Stimulated activated CD8-positive, alpha-beta memory T cell treated with anti-CD3 and anti-CD28 coated beads, Interleukin-2, amount 100 ng/mL, for 48 hours (primary cell): Measurements from ENCODE around the gene CEP164.
"Not testable (repeated sequence)": the region's sequence is repeated elsewhere in the genome, so short reads cannot be mapped to it uniquely, and the experiment has no call there.

Source experiments
- DNase-seq, 2 donors: peaks; one replicate each; pipeline ENCODE4 v3.0.0-alpha.2; 2020; ENCODE audit warnings: low read depth in 2 of 2

Gene CEP164

DNA sequence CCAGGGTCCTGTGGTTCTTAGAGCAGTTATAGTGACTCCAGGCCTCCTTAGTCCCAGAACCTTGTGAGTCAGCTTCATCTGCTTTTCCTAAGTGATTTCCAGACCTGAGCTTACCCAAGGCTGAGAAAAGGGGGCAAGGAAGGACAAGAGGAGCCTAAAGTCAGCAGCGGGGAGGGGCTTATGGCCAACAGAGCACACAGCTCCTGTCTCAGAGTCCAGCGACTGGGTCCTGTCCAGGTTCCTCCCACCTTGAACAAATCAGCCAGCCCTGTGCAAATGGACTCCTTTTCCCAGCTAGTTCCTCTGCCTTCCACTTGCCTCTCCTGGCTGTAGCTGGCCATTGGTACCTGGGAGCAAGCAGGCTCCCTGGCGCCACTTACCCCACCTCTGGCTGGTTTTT lies 22.5 kb upstream of the CEP164 start:
- DNase-seq, result no peak

DNA sequence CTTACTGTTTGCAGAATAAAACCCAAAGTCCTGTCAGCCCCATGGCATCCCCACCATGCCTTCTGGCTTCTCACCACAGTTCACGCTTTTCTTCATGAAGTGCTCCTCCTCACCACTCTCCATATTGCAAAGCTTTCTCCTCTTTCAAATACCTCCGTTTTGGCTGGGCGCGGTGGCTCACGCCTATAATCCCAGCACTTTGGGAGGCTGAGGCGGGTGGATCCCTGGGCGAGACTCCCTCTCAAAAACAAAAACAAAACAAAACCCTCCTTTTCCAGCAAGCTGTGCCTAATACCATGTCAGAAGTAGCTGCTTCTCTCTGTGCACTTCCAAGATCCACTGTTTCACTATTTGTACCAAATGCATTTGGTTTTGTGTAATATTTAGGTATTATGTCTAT lies 18.3 kb upstream of the CEP164 start:
- DNase-seq, result no peak

DNA sequence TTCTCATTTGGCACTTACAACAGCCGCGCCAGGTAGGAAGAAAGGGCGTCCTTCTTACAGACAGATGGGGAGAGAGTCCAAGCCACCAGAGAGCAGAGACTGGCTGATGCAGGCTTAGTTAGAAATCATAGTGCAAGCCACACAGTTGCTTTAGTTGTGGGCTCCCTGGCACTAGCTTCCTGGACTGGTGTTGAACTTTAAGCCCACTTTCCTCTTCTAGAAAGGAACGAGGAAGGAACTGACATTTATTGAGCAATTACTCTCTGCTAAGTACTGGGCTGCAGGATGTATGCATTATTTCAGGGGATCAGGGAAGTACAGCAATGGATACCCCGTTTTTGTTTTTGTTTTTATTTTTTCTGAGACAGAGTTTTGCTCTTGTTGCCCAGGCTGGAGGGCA lies 14.6 kb upstream of the CEP164 start:
- no peak for DNase-seq

DNA sequence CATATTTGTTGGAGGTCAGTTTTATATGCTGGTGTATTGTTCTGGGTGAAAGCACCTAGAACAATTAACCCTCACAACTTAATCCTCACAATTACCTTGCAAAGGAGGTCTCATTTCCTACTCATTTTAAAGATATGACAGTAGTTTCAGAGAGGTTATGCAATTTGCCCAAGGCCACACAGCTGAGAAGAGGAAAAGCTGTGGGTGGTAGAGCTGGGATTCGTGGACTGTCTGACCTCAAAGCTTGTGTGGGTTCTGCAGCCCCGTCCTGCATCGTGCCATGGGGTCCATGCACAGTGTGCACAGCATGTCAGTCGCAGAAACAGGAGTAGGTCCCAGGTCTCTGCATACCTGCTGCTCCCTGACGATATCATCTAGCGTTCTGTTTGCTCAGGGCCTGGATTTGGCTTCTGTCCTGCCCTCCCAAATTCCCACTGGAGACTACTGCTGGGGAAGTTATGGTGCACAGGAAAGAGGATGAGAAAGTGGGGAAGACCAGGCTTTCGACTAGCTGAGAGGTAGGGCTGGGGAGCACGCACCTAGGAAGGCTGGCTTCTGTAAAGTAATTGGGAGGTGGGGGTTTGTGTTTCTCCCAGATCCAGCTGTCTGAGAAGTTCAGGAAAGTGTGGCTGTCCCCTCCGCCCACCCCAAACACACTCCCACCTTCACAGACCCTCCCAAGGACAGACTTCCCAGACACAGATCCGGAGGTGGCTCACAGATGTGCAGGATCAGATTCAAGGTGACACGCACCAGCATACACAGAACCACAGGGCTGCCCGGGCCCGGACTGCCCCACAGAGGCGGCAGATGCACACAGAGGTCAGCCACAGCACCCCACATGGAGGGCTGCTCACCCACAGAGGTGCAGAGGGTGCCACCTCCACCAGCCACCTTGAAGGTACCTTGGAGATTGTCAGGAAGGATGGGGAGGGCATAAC lies 13.6 kb upstream of the CEP164 start:
- DNase-seq, result no peak

DNA sequence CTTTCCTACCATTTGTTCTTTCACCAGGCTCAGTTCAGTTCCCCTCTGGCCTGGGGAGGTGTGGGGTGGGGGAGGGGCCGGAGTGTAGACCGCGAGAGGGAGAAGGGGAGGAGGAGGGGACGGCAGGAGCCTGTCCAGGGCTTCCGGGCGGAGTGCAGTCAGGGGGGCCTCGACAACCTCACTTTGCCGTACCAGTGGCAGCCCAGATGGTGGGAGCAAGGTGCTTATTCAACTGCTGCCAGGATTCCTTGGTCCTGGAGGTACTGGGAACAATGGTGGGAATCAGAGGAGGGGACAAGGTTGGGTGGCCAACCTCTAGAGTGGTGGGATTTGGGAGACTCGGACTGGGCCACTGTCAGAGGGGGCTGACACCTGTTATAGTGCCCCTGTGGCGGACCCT lies 12.8 kb upstream of the CEP164 start:
- DNase-seq, result no peak

DNA sequence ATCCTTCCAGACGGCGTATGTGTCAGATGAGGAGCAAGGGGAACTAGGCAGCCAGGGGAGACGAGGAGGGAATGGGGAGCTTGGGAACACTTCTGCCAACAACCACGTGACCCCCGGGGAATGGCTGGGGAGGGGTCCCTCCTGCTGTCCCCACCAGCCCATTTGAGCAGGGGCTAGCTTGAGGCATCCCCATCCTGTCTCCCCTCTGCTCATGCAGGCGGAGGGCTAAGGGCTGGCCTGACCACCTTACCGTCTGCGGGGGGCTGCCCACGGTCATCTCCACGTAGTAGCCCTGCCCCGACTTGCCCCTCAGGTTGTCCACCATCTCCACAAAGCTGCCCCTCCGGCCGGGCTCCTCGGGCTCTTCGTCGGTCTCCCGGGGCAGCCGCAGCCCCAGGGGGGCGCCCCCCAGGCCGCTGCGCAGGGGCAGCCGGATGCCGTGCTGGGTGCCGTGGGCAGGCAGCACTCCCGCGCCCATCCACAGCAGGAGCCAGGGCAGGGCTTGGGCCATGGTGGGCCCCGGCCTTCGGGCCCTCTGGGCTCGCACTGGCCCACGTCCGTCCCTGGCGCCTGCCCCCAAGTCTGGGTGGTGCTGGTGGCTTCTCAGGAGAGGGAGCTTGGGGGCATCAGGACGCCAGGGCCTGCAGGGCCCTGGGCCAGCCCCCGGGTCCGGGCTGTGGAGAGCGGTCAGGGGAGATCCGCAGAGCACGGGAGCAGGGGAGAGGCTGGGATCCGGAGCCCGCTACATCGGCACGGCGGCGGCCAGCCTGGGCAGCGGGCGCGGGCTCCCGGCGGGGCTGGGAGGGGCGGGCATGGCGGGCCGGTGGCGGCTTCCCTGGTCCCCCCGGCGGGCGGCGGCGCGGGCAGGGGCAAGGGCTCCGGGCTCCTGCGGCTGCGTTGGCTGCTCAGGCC lies 12.1 kb upstream of the CEP164 start:
- peak in 1 of 2 donors; percentile 4 for DNase-seq

DNA sequence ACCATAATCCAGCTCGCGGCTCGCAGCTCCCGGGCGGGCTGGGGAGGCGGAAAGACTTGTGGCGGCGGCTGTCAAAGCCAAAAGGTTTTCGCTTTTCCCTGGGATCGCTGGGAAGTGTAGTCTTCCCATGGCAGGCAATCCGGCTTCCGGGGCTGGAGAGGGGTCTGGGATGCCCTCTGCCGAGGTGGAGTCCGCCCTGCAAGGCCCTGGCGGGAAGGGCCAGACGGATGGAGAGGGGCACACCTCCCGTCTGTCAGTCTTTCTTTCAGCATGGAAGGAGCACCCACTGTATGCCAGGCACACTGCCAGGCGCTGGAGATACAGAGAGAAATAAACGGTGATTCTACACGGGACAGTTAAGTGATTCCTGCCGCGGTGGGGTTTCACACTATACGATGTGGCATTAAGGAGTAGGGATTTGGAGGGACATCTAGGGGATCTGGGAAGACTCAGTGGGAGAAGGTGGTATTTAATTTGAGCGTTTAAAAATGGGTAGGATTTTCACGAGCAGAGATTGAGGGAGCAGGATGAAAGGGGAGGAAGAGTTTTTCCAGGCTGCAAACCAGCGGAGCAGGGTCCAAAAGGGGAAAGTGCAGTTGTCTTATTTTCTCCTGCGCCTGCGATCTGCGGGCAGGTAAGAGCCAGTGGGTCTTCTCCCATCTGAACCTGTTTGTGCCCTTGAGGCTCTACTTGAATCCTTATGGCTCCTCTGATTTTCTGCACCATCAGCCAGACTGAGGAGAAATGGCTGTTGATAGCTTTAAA lies 11.3 kb upstream of the CEP164 start, which contains the start of gene BACE1:
Gene BACE1 (minus strand): TSS at position 60 of the 765 bp plus-strand sequence. CDS start 461 bp downstream, outside the sequence.
- DNase-seq, result no peak

DNA sequence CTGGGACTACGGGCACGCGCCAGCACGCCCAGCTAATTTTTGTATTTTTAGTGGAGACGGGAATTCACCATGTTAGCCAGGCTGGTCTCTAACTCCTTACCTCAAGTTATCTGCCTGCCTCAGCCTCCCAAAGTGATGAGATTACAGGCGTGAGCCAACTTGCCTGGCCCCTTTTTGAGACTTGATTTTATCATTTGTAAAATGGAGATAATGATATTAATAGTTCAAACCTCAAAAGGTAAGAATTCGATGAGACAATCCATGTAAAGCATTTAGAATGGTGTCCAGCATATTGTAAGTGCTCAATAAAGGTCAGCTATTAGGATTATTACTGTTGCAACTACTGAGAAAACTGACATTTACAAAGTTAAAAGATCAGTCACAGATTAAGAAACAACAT lies 8.9 kb upstream of the CEP164 start:
- no peak for DNase-seq

DNA sequence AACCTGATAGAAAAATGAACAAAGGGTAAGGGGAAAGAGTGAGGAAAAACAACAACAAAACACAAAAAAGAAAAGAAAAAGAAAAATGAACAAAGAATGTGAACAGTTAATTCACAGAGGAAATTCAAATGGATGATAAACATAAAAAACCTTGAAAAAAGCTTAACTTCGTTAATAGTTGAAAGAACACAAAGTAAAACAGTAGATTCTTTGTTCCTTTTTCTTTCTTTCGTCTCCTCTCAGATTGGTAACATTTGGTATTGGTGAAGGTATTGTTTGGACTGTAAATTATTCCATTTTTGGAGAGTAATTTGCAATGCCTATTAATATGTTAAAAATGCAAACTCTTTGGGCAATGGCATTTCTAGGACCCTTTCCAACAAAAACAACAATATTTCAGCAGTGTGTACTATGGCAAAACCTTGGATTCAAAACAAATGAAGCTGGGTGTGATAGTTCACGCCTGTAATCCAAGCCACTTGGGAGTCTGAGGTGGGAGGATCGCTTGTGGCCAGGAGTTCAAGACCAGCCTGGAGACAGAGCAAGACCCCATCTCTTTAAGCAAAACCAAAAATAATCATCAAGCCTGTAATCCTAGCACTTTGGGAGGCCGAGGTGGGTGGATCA lies 8.3 kb upstream of the CEP164 start:
- no peak for DNase-seq

DNA sequence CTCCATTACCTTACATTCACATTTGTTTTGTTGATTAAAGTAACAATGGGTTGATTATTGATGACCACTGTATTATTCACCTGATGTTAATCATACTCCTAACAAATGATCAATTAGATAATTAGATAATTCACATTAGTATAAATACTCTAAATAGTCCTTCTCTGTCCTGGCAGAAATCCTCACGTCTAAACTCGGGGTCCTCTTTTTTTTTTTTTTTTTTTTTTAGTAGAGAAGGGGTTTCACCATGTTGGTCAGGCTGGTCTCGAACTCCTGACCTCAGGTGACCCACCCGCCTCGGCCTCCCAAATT lies 443 bp upstream of the CEP164 start:
- not testable (repeated sequence) for DNase-seq

DNA sequence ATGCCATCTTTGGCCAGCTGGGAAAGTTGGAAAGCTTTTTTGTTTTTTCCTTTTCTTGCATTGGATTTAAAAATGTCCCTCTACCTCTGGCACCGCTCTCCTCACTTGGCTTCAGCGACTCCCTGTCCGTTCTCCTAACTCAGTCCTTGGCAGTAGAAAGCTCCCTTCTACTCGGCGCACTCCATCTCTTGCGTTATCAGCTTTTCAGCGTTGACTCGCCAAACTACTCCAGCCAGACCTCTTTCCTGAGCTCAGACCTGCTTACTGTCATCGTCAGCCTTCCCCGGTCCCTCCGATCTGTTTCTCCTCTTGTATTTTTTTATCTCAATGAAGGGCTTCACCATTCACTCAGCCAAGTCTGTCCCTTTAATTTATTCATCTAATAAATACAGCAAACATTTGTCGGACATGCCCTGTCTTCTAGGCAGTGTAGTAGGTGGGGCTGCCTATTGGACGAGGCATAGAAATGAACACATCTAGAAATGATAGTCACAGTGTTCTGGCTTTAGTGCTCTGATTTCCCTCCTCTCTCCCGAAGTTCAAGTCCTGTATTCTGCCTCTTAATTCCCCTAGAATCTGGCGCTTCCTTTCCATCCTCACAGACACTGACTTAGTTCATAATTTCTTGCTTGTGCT lies 839 bp downstream of the CEP164 start:
- no peak for DNase-seq

DNA sequence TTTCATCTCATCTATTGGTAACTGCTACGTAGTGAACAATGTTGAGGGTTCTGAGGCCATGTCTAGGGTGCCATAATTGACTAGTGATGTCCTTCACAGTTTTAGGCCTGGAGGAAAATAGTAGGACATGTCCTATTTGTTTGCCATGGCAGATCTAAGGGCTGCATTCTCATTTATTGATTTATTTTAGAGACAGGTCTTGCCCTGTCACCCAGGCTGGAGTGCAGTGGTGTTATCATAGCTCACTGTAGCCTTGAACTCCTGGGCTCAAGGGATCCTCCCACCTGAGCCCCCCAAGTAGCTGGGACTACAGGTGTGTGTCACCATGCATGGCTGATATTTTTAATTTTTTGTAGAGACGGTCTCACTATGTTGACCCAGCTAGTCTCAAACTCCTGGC lies 5.2 kb downstream of the CEP164 start:
- no peak for DNase-seq

DNA sequence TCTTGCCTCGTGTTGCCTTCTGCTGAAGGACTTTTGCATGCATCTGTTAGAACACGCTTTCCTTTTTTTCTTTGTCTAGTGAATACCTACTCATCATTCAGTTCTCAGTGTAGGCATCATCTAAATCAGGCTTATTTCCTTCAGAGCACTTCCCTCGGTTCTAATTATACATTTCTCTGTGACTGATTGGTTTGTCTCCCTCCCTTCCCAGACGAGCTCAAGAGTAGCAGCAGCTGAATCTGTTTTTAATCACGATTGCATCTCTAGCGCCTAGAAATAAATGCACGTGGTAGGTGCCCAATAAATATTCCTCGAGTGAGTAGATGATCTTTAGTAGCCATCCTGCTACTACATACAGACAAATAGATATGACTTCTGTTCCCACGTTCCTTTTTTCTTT lies 6.3 kb downstream of the CEP164 start:
- no peak for DNase-seq

DNA sequence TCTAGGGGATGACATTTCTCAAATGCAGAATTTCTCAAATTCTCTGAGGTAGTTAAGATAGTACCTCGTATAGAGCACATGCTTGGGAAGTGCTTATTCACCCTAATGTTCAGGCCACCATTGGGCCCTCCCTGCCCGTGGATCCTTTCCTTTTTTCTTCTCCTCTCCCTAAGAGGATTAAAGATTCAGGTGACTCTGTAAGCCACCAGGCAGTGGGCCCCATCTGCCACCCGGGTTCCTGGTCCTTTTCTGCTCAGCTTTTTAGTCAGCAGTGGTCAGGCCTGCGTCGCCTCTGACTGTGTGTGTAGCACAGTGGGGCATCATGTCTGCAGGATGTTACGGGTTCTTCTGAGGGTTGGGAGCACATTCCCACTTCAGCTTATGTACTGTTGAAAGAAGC lies 7.2 kb downstream of the CEP164 start:
- no peak for DNase-seq

DNA sequence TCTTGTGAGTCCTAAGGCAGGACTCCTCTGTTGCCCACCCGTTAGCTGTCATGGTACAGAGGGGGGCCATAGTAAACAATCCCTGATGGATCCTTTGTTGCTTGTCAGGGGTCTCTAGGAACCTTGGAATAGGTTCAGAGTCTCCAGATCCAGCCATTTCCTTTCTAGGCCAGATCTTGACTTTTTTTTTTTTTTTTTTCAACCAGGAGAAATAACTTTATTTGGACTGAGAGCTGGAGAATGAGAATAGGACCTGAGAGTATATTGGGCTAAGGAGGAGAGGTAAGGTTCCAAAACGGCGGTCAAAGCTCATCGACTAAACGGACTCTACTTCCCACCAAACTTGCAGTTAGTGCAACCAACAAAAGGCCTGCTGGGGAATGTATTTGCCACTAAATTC lies 7.7 kb downstream of the CEP164 start:
- DNase-seq, result no peak

DNA sequence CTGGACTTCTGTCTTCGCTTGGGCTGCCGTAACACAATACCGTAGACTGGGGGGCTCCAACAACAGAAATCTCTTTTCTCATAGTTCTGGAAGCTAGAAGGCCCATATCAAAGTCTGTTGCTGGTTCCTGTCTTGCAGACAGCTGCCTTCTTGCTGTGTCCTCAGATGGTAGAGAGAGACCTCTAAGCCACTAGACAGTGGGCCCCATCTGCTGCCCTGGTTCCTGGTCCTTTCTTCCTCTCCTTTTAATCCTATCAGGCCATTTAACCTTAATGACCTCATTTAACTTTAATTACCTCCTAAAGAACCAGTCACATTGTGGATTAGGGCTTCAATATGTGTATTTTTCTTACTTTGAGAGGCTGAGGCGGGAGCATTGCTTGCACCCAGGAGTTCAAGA lies 9.4 kb downstream of the CEP164 start:
- DNase-seq, result no peak

DNA sequence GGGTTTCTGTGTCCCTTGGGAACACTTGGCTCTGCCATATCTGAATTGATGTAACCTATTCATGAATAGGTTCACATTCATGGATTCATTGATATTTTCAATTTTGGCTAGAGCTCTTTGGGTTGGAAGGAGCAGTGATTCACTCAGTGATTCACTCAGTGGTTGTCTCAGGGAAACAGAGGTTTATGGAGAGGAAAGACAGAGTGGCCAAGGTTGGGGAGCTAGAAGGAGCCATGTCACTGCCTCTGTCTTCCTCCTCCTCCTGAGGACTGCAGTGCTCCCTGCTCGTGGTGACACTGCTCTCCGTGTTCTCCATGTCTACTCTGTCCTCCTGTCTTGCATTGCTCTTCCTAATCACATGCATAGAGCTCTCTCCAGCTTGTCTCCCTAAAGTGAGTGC lies 17.4 kb downstream of the CEP164 start:
- DNase-seq, result no peak

DNA sequence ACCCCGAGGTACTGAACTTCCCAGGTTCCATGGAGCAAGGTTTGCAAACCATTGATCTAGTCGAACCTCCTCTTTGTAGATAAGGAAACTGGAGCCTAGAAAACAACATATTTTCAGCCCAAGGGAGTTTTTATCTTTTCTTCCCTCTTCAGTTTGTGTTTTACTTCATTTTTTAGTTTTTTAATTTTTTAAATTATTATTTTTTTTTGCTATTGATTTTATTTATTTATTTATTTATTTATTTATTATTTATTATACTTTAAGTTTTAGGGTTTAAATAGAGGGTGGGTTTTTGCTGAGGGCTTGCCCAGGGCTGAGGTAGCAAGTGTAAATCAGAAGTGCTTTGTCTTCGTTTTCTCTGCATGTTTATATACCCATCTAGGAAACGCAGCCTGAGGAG lies 26.9 kb downstream of the CEP164 start:
- DNase-seq, result no peak

DNA sequence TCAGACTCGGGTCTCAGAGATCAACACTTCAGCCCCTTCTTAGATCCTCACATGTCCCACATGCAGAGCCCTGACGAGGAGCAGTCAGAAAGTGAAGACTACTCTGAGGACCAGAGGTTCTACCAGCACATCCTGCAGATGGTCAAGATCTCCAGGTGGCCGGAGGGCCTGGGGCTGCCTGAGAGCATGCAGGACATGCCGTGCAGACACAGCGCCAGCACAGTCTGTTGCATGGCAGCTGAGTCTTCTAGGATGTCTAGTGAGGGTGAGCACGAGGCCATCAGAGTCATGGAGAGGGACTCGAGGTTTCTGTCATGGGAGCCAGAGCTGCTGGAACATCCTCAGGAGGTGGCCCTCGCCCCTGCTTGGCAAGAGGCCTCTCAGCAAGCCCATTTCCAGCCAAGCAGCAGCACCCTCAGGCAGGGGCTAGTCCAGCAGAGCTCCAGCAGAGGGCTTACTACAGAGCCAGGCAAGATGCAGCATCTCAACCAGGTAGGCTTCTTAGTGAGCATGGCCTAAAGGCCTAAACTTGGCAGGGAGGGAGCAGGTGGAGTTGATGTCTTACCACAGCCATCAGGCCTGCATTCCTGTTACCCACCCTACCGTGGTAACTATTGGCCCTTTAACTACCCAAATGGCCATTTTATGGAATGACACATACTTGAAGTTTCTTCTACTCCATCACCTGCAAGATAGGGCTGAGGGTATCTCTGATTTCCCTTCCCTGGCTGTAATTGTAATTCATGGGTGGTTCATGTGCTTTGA lies 28.7 kb downstream of the CEP164 start:
- no peak for DNase-seq

DNA sequence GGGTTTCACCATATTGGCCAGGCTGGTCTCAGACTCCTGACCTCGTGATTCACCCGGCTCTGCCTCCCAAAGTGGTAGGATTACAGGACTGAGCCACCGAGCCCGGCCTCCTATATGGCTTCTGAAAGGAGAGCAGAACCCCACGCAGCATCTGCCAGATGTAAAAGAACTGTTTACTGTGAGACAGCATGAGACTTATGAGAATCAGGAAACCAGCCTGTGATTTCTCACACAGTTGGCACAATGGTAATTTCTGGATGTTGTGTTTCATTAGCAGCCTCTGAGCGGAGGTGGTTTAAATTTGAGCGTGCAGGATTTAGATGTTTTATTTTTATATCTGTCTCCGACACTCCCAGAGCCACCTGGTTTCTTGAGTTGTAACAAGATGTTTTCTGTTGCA lies 33.8 kb downstream of the CEP164 start:
- DNase-seq, result no peak
